ENCODE results near the gene CELF1. TPM values are rescaled to one million over a fixed set of nuclear protein-coding genes. Genes with fewer than 3 reads are reported as not detected.

CELF1 gene
- total RNA-seq, 1 donor: 142 TPM

DNA sequence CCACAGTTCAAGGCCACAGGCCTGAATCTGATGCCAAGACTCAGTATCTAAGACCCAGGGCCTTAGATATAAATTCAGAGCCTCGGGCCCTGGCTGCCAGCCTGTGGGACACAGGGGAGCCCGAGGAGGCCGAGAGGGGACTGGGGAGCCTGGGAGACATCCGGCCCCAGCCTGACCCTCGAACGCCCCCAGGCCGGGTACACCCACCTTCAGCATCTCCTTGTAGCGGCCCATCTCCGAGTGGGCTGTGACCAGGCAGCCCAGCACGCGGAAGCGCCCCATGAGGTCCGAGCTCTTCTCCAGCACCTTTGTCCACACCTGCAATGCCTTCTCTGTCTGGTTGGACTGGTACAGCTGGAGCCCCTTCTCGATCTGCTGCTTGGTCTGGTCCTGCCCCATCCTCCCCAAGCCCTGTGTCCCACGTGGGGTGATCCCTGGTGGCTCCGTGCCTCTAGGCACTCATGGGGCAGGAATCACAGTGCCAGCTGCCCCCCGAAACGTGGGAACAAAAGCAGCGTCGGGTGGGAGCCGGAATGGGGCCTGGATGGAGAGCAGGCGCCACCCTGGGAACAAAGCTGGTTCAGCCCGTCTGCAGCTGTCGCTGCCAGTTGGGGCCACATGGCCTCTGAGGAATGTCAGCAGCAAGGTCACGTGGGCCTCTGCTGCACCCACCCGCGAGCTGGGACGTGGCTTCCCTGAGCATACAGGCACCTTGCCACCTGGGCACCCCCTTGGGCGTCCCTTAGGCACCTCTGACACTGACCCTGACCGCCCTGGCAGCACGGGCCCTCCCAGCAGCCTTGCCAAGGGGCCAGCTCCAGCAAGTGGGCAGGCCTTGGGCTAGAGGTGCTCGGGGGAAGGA is 104.1 kb downstream of the CELF1 start, which contains the start of gene RAPSN:
RAPSN (minus strand) TSS at position 571 of the 862 bp plus-strand sequence; CDS start at position 399, 172 bp downstream.
- Histone ChIP-seq H3K4me1 (ENCODE audit: insufficient read depth, low read length) (no peaks in the 10 kb centered on the region), H3K4me3 (ENCODE audit: low read length) (no peak within 1 kb of the TSS), H3K27me3 (ENCODE audit: insufficient read depth, low read length) (no peaks in the 10 kb centered on the region), H3K9me3 (ENCODE audit: low read depth, low read length) (no peaks in the 10 kb centered on the region)

GRCh38 chr11:47447906-47448305 is 105.0 kb downstream of the CELF1 start:
- Histone ChIP-seq H3K27me3 (ENCODE audit: insufficient read depth, low read length) (no peaks in the 10 kb centered on the region), H3K4me1 (ENCODE audit: insufficient read depth, low read length) (no peaks in the 10 kb centered on the region), H3K9me3 (ENCODE audit: low read depth, low read length) (no peaks in the 10 kb centered on the region), H3K4me3 (ENCODE audit: low read length) (no peak overlapping the region)

DNA sequence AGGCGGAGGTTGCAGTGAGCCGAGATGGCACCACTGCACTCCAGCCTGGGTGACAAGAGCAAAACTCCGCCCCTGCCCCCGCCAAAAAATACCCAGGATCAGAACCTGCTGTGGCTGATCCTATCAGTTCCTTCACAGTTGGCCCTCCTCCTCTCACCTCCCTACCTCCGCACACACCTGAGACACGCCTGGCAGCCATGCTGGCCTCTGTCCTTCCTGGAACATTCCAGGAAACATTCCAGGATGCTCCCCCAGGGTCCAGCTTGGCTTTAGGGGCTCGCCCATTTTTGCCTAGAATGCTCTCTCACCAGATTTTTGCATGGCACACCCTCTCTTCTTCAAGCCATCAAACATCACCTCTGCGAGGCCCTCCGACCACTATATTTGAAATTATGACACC is 106.1 kb downstream of the CELF1 start:
- H3K27me3 ChIP-seq (ENCODE audit: insufficient read depth, low read length): no peaks in the 10 kb centered on the region
- H3K9me3 ChIP-seq (ENCODE audit: low read depth, low read length): no peaks in the 10 kb centered on the region
- no peaks in the 10 kb centered on the region for H3K4me1 ChIP-seq (ENCODE audit: insufficient read depth, low read length)
- no peak overlapping the region for H3K4me3 ChIP-seq (ENCODE audit: low read length)

- no peak overlapping the region for H3K4me3 ChIP-seq (ENCODE audit: low read length)
Observed at GRCh38 chr11:47445840-47446239, 107.1 kb downstream of the CELF1 start.

DNA sequence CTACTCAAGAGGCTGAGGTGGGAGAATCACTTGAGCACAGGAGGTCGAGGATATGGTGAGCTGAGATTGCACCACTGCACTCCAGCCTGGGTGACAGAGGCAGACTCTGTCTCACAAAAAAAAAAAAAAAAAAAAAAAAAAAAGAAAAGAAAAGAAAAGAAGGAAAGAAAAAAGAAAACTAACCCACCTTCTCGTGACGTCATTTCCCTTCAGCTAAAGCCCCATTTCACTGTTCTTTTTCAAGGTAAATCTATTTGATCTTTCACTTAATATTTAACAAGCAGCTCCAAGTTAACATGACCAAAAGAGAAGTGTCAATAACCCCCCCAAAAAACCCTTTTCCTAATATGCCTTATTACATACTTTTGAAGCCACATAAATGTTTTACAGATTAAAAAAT is 109.1 kb downstream of the CELF1 start:
- Histone ChIP-seq H3K4me3 (ENCODE audit: low read length) (no peak overlapping the region), H3K9me3 (ENCODE audit: low read depth, low read length) (no peaks in the 10 kb centered on the region), H3K27me3 (ENCODE audit: insufficient read depth, low read length) (no peaks in the 10 kb centered on the region), H3K4me1 (ENCODE audit: insufficient read depth, low read length) (no peaks in the 10 kb centered on the region)

More at GRCh38 chr11:47445840-47446239, 107.1 kb downstream of the CELF1 start:
- H3K27me3 ChIP-seq (ENCODE audit: insufficient read depth, low read length): no peaks in the 10 kb centered on the region
- H3K4me1 ChIP-seq (ENCODE audit: insufficient read depth, low read length): no peaks in the 10 kb centered on the region
- no peaks in the 10 kb centered on the region for H3K9me3 ChIP-seq (ENCODE audit: low read depth, low read length)

DNA sequence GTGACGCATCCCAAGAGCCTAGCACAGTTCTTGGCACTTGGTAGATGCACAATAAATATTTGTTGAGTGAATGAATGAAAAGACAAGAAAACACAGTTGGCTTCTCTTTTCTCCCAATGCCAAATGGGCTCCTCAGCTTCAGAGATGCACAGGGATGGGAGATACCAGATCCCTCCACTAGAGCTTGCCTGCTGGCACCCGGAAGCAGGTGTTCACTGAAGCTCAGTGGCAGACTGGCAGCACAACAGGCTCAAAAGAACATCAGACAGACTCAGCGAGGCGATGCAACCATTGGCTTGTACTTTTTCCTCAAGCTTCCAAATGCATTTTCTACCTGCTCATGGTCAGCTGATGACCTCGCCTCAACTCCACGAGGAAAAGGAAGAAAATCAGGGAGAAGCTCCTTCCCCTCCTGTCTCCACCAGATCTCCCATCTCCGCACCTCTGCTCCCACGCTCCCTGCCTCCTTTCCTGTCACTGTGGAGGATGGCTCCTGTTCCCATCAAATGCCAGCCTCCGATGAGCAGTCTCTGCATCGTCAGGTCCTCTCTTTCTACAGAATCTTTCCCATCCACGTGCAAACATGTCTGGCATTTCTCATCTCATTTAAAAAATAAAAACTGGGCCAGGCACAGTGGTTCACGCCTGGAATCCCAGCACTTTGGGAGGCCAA is 109.8 kb downstream of the CELF1 start:
- H3K27me3 ChIP-seq (ENCODE audit: insufficient read depth, low read length): no peaks in the 10 kb centered on the region
- no peaks in the 10 kb centered on the region for H3K9me3 ChIP-seq (ENCODE audit: low read depth, low read length)
- H3K4me1 ChIP-seq (ENCODE audit: insufficient read depth, low read length): no peaks in the 10 kb centered on the region
- no peak overlapping the region for H3K4me3 ChIP-seq (ENCODE audit: low read length)

- no peak overlapping the region for H3K4me3 ChIP-seq (ENCODE audit: low read length)
- H3K4me1 ChIP-seq (ENCODE audit: insufficient read depth, low read length): no peaks in the 10 kb centered on the region
- H3K9me3 ChIP-seq (ENCODE audit: low read depth, low read length): no peaks in the 10 kb centered on the region
- no peaks in the 10 kb centered on the region for H3K27me3 ChIP-seq (ENCODE audit: insufficient read depth, low read length)
Observed at GRCh38 chr11:47442514-47442913, 110.4 kb downstream of the CELF1 start.

- Histone ChIP-seq H3K4me1 (ENCODE audit: insufficient read depth, low read length) (no peaks in the 10 kb centered on the region), H3K4me3 (ENCODE audit: low read length) (no peak overlapping the region), H3K9me3 (ENCODE audit: low read depth, low read length) (no peaks in the 10 kb centered on the region), H3K27me3 (ENCODE audit: insufficient read depth, low read length) (no peaks in the 10 kb centered on the region)
Observed at GRCh38 chr11:47441421-47441820, 111.5 kb downstream of the CELF1 start.

- Histone ChIP-seq H3K9me3 (ENCODE audit: low read depth, low read length) (no peaks in the 10 kb centered on the region), H3K4me3 (ENCODE audit: low read length) (no peak overlapping the region), H3K4me1 (ENCODE audit: insufficient read depth, low read length) (no peaks in the 10 kb centered on the region), H3K27me3 (ENCODE audit: insufficient read depth, low read length) (no peaks in the 10 kb centered on the region)
Observed at GRCh38 chr11:47440054-47440476, 112.9 kb downstream of the CELF1 start.

DNA sequence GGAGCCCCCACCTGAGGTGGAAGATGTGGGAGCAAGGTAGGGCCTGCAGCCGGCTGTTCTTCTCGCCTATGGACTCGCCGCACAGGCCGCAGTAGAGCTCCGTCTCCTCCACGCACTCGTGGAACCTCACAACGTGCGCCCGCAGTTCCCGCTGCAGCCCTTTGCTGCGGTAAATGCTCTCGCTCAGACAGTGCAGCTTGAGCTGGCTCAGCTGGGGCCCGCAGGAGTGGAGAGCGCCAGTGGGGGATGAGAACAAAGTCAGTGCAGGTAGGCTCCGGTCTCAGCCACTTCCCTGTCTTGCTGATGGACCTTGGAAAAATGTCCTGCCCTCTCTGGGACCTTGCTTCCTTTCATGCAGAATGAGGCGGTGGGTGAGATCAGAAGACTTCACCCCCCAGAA is 114.2 kb downstream of the CELF1 start:
- Histone ChIP-seq H3K9me3 (ENCODE audit: low read depth, low read length) (no peaks in the 10 kb centered on the region), H3K27me3 (ENCODE audit: insufficient read depth, low read length) (no peaks in the 10 kb centered on the region), H3K4me3 (ENCODE audit: low read length) (no peak overlapping the region), H3K4me1 (ENCODE audit: insufficient read depth, low read length) (no peaks in the 10 kb centered on the region)

- Histone ChIP-seq H3K4me3 (ENCODE audit: low read length) (no peak overlapping the region), H3K4me1 (ENCODE audit: insufficient read depth, low read length) (no peaks in the 10 kb centered on the region), H3K27me3 (ENCODE audit: insufficient read depth, low read length) (no peaks in the 10 kb centered on the region), H3K9me3 (ENCODE audit: low read depth, low read length) (no peaks in the 10 kb centered on the region)
Observed at GRCh38 chr11:47437746-47438418, 115.0 kb downstream of the CELF1 start.

GRCh38 chr11:47437218-47437745 is 115.7 kb downstream of the CELF1 start:
- Histone ChIP-seq H3K4me3 (ENCODE audit: low read length) (no peak overlapping the region), H3K9me3 (ENCODE audit: low read depth, low read length) (no peaks in the 10 kb centered on the region), H3K27me3 (ENCODE audit: insufficient read depth, low read length) (no peaks in the 10 kb centered on the region), H3K4me1 (ENCODE audit: insufficient read depth, low read length) (no peaks in the 10 kb centered on the region)

GRCh38 chr11:47436726-47437125 is 116.2 kb downstream of the CELF1 start:
- Histone ChIP-seq H3K4me3 (ENCODE audit: low read length) (no peak overlapping the region), H3K27me3 (ENCODE audit: insufficient read depth, low read length) (no peaks in the 10 kb centered on the region), H3K4me1 (ENCODE audit: insufficient read depth, low read length) (no peaks in the 10 kb centered on the region), H3K9me3 (ENCODE audit: low read depth, low read length) (no peaks in the 10 kb centered on the region)

- Histone ChIP-seq H3K27me3 (ENCODE audit: insufficient read depth, low read length) (no peaks in the 10 kb centered on the region), H3K9me3 (ENCODE audit: low read depth, low read length) (no peaks in the 10 kb centered on the region), H3K4me1 (ENCODE audit: insufficient read depth, low read length) (no peaks in the 10 kb centered on the region), H3K4me3 (ENCODE audit: low read length) (no peak overlapping the region)
Observed at GRCh38 chr11:47435687-47436086, 117.2 kb downstream of the CELF1 start.
